ENCODE data around the gene AK6.
"Not testable (repeated sequence)": the region's sequence is repeated elsewhere in the genome, so short reads cannot be mapped to it uniquely, and the experiment has no call there.

Gene AK6

GRCh38 chr5:69369340-69370121, at the start of gene AK6, which contains the start of the genes RAD17 and TAF9:
Gene AK6, minus strand, starts transcription at chr5:69369520. Its CDS starts 30 bp downstream, at chr5:69369490.
Gene RAD17, plus strand, starts transcription at chr5:69369818. Its CDS starts 2,391 bp downstream, at chr5:69372209.
Gene TAF9, minus strand, starts transcription at chr5:69369520. Its CDS starts 3,783 bp downstream, at chr5:69365737.
- DNase-seq (ENCODE audit: low read depth in 2 of 2) = peak; percentile 68 to 78

GRCh38 chr5:69418554-69418953, 49.2 kb upstream of the AK6 start:
- no peak for DNase-seq (ENCODE audit: low read depth in 2 of 2)

GRCh38 chr5:69416699-69417098, 47.4 kb upstream of the AK6 start:
- no peak for DNase-seq (ENCODE audit: low read depth in 2 of 2)

- no peak for DNase-seq (ENCODE audit: low read depth in 2 of 2)
These were observed 46.9 kb upstream of the AK6 start for GRCh38 chr5:69416180-69416579.

GRCh38 chr5:69415584-69415958, 46.3 kb upstream of the AK6 start:
- no peak for DNase-seq (ENCODE audit: low read depth in 2 of 2)

- peak in 1 of 2 donors; percentile 18 for DNase-seq (ENCODE audit: low read depth in 2 of 2)
These were observed 45.7 kb upstream of the AK6 start, which contains the start of gene MARVELD2 for GRCh38 chr5:69414885-69415583. Gene MARVELD2, plus strand, starts transcription at chr5:69415116. Its CDS starts 4,270 bp downstream, at chr5:69419386.

GRCh38 chr5:69404659-69405330, 35.5 kb upstream of the AK6 start:
- DNase-seq (ENCODE audit: low read depth in 2 of 2) = no peak

- no peak for DNase-seq (ENCODE audit: low read depth in 2 of 2)
These were observed 9.1 kb upstream of the AK6 start for GRCh38 chr5:69378376-69378775.

- DNase-seq (ENCODE audit: low read depth in 2 of 2) = no peak
These were observed 5.7 kb upstream of the AK6 start for GRCh38 chr5:69374911-69375446.

- no peak for DNase-seq (ENCODE audit: low read depth in 2 of 2)
These were observed 3.1 kb upstream of the AK6 start for GRCh38 chr5:69372394-69372793.

- DNase-seq (ENCODE audit: low read depth in 2 of 2) = not testable (repeated sequence)
These were observed 1.0 kb upstream of the AK6 start for GRCh38 chr5:69370335-69370734.

GRCh38 chr5:69368458-69369339, 621 bp downstream of the AK6 start:
- DNase-seq (ENCODE audit: low read depth in 2 of 2) = no peak

- DNase-seq (ENCODE audit: low read depth in 2 of 2) = no peak
These were observed 1.5 kb downstream of the AK6 start for GRCh38 chr5:69367697-69368279.

- DNase-seq (ENCODE audit: low read depth in 2 of 2) = no peak
These were observed 4.5 kb downstream of the AK6 start for GRCh38 chr5:69364850-69365249.

- no peak for DNase-seq (ENCODE audit: low read depth in 2 of 2)
These were observed 4.9 kb downstream of the AK6 start for GRCh38 chr5:69364414-69364813.

- DNase-seq (ENCODE audit: low read depth in 2 of 2) = no peak
These were observed 8.9 kb downstream of the AK6 start for GRCh38 chr5:69360442-69360841.

GRCh38 chr5:69359699-69360098, 9.6 kb downstream of the AK6 start:
- no peak for DNase-seq (ENCODE audit: low read depth in 2 of 2)

GRCh38 chr5:69350664-69351063, 18.7 kb downstream of the AK6 start:
- no peak for DNase-seq (ENCODE audit: low read depth in 2 of 2)

- no peak for DNase-seq (ENCODE audit: low read depth in 2 of 2)
These were observed 26.2 kb downstream of the AK6 start for GRCh38 chr5:69343083-69343482.

- no peak for DNase-seq (ENCODE audit: low read depth in 2 of 2)
These were observed 27.7 kb downstream of the AK6 start for GRCh38 chr5:69341520-69342161.

Data from stimulated activated CD4-positive, alpha-beta T cell treated with anti-CD3 and anti-CD28 coated beads, Interleukin-1b, Interleukin-23, amount 100 ng/mL, for 1 hour (primary cell).